NCI-H526 treated with DMSO at 0.1 percent for 48 hours (cell line): Measurements from ENCODE around the gene AMPD2.

Source experiments
- DNase-seq: peaks from one replicate; lab custom pipeline; 2025; lab: John Stamatoyannopoulos, UW

Gene AMPD2

DNA sequence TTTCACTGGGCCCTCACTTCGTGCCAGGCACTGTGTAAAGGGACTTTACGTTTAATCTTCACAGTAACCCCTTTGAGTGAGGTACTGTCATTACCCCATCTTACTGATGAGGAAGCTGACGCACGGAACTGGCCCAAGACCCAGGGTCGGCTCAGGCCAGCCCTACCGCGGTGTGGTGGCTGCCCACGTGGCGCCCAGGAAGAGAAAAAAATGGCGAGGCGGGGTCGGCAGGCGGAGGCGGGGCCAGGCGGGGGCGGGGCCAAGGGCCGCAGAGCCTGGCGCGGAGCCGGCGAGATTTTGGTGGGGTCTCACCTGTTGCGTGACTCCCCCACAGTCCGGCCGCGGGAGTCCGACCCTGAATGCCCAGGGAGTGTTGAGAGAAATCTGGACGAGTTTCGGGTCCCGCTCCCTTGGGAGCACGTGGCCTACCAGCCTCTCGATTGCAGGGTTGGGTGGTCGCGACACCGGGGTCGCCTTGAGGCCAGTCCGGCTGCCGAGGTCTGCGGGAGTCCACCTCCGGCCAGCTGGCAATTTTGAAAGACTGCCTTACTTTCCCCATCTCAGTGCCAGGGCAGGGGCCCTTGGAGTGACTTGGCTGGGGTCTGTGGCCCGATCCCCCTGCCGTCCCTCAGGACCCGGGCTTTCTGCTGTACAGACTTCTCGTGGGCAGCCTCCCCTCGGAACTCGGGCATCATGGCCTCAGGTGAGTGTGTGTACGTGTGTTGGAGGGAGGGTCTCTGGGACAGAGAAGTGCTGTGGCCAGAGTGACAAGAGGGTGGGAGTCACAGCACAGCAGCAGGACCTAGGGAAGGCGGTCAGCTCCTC lies at the start of gene AMPD2, which contains the start of gene GNAT2:
AMPD2 (plus strand) TSS at position 262 of the 825 bp plus-strand sequence. CDS start 1,339 bp downstream, outside the sequence.
GNAT2 (minus strand) TSS at position 41 of the 825 bp plus-strand sequence. CDS start 6,746 bp downstream, outside the sequence.
- peak; percentile 22 for DNase-seq

DNA sequence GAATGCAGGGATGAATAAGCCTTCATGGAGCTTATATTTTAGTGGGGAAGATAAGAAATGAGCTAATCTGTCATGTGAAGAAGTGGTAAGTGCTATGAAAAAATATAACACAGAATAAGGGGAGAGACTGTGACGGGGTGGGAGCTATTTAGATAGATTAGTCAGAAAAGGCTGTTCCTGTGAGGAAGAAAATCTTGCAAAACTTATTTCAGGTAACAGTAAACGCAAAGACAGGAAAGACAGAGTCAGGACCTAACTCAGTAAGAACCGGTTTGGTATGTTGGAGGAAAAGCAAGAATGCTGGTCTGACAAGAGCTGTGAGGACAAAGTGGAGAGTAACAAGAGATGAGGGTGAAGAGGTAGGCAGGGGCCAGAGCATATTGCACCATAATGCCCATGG lies 49.2 kb upstream of the AMPD2 start:
- no peak for DNase-seq

DNA sequence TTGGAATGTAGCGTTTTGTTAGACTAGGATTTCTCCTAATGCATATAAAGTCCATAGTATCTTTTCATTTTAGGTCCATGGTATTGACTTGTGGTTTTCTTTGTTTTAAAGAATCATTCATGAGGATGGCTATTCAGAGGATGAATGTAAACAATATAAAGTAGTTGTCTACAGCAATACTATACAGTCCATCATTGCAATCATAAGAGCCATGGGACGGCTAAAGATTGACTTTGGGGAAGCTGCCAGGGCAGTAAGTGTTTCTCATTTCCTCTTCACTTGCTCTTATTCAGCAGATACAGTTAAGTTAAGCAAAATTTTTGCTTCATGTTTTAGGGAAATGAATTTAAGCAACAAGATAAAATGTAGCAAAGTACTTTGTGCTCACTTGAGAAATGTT lies 45.9 kb upstream of the AMPD2 start:
- DNase-seq, result no peak

DNA sequence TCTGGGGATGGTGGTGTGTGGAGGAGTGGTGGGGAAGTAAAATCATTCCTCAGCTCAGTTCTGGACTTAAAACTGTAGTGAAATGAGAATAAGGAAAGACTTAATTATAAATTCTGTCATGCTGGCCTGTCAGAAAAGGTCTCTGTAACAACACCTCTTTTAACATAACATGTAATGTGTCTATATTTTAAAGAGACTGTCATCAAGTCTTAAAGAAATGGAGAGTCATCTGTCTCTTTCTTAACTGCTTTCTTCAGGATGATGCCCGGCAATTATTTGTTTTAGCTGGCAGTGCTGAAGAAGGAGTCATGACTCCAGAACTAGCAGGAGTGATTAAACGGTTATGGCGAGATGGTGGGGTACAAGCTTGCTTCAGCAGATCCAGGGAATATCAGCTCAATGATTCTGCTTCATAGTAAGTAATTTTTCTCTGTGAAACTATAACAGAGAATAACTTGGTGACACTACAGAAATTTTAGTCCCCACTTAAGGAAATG lies 40.6 kb upstream of the AMPD2 start:
- DNase-seq, result no peak

DNA sequence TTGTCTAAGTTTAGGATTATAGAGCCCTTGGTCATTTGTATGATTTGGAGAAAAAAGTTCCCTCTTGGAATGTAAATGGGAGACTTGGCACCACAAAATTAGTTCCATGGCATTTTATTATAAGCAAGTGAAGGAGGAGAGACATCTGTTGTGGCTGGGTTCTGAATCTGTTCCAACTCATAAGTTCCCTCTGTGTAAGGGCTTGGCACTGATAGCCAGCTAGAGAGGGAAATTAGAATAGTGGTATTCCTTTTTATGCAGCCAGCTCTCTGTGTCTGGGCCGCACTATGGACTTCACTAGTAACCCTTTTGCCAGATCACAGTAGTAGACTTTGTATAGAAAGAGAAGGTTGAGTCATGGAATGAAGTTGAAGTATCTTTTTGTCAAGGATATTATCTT lies 40.1 kb upstream of the AMPD2 start:
- no peak for DNase-seq

DNA sequence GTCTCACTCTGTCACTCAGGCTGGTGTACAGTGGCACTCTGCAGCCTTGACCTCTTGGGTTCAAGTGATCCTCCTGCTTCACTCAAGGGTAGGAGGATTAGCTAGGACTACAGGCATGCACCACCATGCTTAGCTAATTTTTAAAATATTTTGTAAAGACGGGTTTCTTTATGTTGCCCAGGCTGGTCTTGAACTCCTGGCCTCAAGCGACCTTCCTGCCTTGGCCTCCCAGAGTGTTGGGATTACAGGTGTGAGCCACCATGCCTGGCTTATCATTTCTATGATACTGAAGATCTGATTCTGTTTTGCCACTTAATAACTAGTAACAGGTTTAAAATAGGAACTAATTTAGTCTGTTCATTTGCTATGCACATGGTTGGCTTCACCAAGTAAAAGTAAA lies 37.6 kb upstream of the AMPD2 start:
- DNase-seq, result no peak

DNA sequence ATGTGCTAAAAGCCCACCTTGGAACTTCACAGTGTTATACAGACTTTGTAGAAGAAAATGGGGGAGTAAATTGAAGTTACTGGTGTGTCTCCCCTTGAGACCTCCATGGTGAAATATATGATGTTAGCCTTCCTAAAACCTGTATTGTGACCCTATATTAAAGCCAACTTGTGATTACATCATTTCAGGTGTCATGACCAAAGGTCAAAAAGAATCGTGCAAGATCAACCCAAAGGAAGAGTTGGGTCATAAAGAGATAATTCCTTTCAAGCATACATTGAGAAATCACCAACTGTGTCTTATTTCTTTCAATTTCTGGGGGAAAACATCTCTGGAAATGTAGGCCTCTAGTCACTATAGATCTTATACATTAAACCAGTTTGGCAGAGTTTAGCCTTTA lies 34.9 kb upstream of the AMPD2 start:
- no peak for DNase-seq

DNA sequence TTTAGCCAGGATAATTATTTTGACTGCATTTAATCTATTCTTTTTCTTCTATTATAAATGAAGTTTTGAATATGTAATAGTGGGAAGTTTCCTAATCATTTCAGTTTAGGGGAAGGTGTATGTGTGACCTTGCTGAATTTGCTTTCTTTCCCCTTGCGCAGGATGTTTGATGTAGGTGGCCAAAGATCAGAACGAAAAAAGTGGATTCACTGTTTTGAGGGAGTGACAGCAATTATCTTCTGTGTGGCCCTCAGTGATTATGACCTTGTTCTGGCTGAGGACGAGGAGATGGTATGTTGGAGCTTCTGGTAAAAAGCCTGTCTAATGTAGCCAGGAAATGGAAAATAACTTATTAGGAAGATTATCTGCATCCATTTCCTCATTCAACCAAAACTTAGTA lies 33.6 kb upstream of the AMPD2 start:
- DNase-seq, result no peak

DNA sequence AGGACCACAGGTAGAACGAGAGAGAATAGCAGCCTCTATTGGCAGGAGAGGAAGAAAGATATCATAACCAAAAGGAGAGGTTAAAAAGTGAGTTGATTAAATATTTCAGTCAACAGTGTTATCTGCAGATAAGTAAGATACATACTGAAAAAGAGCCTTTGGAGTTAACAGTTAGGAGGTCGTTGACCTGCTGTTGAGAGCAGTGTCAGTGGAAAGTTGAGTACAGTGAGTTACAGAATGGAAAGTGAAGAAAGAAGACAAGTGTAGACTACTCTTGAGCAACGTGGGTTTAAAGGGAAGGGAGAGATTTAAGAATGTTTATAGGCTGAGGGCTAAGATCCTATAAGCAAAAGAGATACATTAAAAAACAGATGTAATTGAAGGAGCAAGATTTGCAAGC lies 30.5 kb upstream of the AMPD2 start:
- no peak for DNase-seq

DNA sequence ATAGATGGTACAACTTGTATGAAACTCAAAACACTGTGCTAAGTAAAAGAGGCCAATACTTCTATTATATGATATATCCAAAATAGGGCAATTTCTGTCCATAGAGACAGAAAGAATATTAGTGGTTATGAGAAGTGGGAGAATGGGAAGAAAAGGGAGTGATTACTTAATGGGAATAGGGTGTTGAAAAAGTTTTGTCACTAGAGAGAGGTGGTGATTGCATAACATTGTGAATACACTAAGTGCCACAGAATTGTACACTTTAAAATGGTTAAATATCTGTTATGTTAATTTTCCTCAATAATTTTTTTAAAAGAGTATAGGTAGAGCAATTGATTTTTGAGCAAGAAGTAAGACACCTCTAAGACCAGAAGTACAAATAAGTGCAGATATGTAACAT lies 30.0 kb upstream of the AMPD2 start:
- no peak for DNase-seq

DNA sequence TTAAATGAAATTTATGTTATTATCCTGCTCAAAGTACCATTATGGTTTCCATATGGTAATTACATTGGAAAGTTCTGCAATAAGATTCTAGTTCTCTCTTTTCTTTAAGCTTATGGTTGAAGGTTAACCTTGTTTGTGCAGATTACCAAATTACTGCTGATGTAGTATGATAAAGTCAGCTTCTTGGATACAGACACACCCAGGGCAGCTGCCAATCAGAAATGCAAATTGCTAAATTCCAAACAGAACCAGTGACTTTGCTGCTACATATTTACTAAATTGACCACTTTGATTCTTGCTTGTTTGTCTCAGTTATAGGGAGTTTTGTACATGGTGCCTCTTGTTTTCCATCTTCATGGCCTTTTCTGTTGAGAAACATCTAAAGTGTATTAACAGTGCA lies 26.7 kb upstream of the AMPD2 start:
- DNase-seq, result no peak

DNA sequence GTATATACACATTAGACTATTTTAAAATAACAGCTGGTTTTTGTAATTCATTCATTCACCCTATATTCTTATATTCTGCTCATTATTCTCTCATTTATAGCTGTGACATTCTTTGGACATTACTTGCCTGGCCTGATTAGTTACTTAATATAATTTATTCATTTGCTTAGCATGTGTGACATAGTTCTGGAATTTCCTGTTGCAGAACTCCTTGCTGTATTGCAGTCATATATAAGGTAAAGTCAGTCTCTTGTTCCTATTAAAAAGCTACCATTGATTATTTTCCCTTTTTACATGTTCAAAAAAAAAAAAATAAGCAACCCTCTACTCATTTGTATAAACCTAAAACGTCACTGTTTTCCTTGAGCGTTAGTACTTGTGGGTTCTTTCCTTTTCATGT lies 24.1 kb upstream of the AMPD2 start:
- no peak for DNase-seq

DNA sequence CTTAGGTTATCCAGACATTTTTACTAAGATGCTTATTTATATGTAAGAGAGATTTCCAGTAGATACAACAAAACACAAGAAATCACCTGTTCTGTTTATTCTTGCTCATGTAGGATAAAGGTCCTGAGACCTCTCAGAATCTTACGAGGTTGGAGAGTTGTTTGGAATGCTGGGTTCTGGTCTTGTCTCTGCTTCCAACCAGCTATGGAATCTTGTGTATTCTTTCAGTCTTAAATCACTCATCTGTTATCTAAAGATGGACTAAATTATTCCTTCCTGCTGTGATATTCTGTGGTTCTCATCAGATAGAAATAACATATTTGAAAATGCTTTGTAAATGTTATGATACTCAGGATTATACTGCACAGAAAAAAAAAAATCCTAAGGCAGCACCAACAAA lies 21.5 kb upstream of the AMPD2 start:
- no peak for DNase-seq

DNA sequence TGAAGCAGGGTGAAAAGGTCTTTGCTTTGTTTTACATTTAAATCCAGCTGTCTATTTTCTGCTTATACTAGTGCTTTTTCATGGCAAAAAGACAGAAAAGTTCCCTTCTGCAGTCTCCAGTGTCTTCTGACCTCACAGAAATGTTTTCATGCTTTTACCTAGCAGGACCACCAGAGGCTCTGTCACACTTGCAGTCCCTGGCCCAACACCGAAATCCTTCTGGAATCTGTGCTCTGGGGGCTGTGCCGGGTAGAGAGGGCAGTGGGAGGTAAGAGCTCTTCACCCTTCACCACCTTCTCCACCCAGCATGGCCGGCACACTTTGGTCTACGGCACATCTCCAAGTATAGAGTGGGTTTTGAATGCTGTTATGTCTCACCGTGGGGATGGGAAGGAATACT lies 21.0 kb upstream of the AMPD2 start:
- DNase-seq, result no peak

DNA sequence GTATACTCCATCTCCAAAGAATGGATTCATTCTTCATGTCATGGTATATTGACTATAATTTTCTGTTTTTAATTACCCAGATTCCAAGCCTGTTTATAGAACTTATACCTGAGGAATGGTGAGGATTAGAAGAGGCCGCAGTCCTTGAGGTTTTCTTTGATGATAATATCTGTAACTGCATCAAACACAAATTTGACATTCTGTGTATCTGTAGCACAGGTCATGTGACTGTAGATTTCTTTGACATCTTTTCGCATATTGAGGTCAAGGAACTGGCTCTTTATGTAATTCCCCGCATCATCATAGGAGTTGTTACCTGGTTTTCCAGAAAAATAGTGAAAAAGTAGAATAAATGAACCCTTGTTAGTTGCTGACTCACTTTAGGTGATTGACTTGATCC lies 16.4 kb upstream of the AMPD2 start:
- no peak for DNase-seq

DNA sequence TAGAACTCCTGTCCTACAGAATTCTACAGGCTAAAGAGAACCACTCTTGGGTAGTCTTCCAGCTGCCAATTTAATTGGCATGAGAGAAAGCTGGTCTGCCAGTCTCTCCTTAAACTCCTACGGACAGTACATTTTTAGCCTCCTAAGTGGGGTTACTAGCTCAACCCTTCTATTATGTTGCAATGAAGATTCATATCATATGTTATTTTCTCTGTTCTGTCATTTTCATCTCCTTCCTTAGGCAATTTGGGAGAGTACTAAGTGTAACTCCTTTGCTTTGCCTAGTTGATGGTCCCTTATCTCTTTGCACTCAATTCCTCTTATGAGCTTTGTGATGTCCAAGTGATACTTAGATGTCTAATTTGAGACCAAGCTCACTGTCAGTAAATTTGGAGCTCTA lies 14.3 kb upstream of the AMPD2 start:
- no peak for DNase-seq

DNA sequence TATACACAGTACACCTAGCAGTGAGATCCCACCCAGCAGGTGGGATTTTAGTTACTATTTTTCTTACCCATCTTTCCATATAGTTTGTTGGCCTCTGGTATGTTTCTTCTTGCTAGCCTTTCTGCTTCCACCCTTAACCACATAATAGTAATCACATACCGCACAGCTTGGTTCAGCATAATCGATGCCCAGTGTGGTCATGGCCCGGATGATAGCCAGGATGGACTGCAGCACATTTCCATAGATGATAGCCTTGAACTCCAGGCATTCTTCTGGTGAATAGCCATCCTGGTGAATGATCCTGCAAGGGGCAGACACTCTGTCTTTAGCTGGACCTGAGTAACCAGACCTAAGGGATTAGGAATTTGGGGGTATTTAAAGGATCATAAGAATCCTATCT lies 9.8 kb upstream of the AMPD2 start:
- no peak for DNase-seq

DNA sequence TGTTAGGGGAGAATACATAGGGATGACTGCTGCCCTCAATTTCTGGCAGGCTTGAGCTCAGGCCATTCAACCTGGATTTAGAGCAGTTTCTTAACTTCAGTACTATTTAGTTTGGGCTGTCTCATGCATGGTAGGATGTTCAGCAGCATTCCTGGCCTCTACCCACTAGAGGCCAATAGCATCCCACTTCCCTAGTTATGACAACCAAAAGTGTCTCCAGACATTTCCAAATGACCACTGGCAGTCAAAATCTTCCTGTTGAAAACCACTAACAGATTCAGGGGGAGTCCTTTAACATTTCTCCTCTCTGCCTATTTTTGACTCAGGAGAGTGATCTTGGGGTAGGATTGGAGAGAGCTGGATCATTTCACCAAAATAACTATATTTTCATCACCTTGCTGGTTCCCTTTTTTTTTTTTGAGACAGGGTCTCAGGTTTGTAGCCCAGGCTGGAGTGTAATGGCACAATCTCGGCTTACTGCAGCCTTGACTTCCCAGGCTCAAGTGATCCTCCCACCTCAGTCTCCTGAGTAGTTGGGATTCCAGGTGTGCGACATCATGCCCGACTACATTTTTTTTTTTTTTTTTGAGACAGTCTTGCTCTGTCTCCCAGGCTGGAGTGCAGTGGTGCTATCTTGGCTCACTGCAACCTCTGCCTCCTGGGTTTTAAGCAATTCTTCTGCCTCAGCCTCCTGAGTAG lies 8.9 kb upstream of the AMPD2 start:
- no peak for DNase-seq

DNA sequence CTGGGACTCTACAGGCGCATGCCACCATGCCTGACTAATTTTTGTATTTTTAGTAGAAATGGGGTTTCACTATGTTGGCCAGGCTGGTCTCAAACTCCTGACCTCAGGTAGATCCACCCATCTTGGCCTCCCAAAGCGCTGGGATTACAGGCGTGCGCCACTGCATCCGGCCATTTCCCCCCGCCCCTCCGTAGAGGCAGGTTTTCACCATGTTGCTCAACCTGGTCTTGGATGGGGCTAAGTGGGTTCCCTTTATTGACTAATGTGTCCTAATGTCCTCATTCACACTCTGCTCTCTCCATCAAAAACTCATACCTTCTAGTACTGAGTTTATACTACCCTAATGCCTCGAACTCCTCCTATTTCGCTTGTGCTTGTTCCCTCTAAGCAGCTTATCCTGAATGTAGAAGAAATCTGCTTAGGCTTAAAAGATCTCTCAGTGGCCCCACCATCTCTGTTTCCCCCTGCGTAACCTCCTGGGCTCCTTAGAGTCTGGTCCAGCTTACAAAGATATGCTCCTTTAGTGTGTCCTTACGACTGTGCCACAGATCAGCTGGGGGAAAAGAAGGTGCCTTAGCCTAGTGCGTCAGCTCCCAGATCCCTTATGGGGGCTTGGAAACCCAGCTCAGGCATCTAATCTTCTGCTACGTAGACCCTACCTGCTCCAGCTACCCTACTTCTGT lies 8.2 kb upstream of the AMPD2 start:
- no peak for DNase-seq

DNA sequence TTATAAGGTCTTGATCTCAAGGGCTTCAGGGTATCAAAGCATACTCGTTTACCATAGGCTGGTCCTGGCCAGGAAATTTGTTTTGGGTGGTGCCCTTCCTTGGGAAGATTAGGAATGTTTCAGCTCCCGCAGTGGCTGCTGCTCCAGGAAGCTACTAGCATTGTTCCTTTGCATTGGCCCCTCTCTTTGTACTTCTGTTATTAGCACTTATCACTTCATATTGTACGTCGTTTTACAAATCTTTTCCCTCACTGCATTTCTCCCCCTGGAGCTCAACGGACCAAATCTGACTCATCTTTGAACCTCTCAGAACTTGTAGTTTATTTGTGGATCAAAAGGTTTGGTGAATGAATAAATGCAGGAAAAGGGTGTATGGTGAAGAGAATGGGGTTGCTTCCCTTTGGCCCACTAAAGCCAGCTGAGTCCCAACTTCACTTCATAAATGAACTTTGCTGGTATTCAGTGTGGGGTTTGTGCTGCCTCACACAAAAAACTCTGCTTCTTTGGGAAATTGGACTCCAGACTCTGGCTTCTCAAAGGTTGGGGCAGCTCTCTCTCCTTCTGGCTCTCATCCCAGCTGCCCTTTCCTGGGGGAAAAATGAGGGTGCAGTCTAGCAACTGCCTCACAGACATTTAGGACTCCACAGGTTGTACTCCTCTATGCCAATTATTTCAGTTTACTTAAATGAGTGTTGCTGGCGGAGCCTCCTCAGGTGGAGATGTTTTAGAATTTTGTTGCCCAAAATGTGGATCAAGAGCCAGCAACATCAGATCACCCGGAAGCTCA lies 6.1 kb upstream of the AMPD2 start:
- no peak for DNase-seq

DNA sequence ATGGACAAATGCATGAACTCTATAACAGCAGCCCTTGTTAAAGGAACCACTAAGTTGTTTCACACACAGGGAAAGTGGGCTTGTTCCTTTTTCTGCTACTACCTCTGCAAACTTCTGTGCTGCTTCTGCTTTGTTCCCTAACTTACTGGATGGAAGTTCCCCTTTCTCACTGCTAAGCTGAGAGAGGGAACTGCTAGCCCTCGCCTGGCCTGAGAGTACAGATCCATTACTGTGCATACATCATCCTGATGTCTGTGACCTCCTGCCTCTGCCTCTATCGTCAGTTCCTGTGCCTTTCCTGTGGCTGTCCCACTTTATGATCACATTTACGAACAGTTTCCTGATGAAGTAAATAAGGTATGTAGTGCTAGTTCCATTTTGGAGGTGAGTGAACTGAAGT lies 3.8 kb upstream of the AMPD2 start:
- no peak for DNase-seq

DNA sequence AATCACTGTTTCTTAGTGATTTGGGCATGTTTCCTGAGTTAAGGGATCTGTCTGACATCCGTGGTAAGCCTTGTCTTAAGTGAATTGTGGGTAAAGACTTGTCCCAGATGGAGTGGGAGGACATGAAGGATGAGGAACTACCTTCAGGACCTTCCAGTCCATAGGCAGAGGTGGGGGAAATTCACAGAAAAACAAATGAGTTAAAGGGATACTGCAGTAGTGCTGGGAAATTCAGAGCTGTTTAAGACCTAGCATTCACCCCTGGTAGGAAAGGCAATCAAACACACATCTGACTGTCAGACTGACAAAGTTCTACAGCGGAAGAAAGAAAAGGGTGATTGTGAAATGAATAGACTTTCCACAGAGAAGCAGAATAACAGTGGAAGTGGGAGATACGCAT lies 3.2 kb upstream of the AMPD2 start:
- DNase-seq, result no peak
